ENCODE results near the gene MID1.

DNA sequence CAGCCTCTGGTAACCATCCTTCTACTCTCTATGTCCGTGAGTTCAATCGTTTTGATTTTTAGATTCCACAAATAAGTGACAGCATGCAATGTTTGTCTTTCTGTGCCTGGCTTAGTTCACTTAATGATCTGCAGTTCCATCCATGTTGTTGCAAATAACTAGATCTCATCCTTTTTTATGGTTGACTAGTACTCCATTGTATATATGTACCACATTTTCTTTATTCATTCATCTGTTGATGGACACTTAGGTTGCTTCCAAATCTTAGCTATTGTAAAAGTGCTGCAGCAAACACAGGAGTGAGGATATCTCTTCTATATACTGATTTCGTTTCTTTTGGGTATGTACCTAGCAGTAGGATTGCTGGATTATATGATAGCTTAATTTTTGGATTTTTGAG lies 140.9 kb downstream of the MID1 start:
- TF ChIP-seq, protein P1, sequence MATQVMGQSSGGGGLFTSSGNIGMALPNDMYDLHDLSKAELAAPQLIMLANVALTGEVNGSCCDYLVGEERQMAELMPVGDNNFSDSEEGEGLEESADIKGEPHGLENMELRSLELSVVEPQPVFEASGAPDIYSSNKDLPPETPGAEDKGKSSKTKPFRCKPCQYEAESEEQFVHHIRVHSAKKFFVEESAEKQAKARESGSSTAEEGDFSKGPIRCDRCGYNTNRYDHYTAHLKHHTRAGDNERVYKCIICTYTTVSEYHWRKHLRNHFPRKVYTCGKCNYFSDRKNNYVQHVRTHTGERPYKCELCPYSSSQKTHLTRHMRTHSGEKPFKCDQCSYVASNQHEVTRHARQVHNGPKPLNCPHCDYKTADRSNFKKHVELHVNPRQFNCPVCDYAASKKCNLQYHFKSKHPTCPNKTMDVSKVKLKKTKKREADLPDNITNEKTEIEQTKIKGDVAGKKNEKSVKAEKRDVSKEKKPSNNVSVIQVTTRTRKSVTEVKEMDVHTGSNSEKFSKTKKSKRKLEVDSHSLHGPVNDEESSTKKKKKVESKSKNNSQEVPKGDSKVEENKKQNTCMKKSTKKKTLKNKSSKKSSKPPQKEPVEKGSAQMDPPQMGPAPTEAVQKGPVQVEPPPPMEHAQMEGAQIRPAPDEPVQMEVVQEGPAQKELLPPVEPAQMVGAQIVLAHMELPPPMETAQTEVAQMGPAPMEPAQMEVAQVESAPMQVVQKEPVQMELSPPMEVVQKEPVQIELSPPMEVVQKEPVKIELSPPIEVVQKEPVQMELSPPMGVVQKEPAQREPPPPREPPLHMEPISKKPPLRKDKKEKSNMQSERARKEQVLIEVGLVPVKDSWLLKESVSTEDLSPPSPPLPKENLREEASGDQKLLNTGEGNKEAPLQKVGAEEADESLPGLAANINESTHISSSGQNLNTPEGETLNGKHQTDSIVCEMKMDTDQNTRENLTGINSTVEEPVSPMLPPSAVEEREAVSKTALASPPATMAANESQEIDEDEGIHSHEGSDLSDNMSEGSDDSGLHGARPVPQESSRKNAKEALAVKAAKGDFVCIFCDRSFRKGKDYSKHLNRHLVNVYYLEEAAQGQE (IDR thresholded peaks at IDR 0.05; ENCODE audit: insufficient read depth in 1 of 2, low read depth in 2 of 2, low read length in 2 of 2) = no peak
- no peak for TF ChIP-seq POLR2AphosphoS5 (IDR thresholded peaks at IDR 0.05; ENCODE audit: low read depth, low read length)

Measured in PFSK-1 (cell line).